NCI-H2227 (cell line): ENCODE data around the gene HSPBAP1.

Source experiments
- DNase-seq: peaks from one replicate; lab custom pipeline; 2025; ENCODE audit not compliant: unreplicated experiment; lab: John Stamatoyannopoulos, UW

The HSPBAP1 gene

GRCh38 chr3:122793568-122794416 lies at the start of gene HSPBAP1:
HSPBAP1 (minus strand) TSS chr3:122793831; CDS start chr3:122793680, 151 bp downstream.
- no peak for DNase-seq

GRCh38 chr3:122835590-122835989 lies 42.0 kb upstream of the HSPBAP1 start:
- no peak for DNase-seq

GRCh38 chr3:122828281-122828680 lies 34.6 kb upstream of the HSPBAP1 start:
- no peak for DNase-seq

- DNase-seq, result no peak
Measured at GRCh38 chr3:122826278-122826677, 32.6 kb upstream of the HSPBAP1 start.

GRCh38 chr3:122825460-122825859 lies 31.8 kb upstream of the HSPBAP1 start:
- no peak for DNase-seq

- DNase-seq, result no peak
Measured at GRCh38 chr3:122824465-122825381, 31.1 kb upstream of the HSPBAP1 start.

GRCh38 chr3:122816587-122816986 lies 23.0 kb upstream of the HSPBAP1 start:
- no peak for DNase-seq

GRCh38 chr3:122810734-122811133 lies 17.1 kb upstream of the HSPBAP1 start:
- no peak for DNase-seq

GRCh38 chr3:122803977-122804376 lies 10.3 kb upstream of the HSPBAP1 start:
- no peak for DNase-seq

- DNase-seq, result no peak
Measured at GRCh38 chr3:122802323-122802722, 8.7 kb upstream of the HSPBAP1 start.

- DNase-seq, result no peak
Measured at GRCh38 chr3:122800706-122801237, 7.1 kb upstream of the HSPBAP1 start.

- DNase-seq, result no peak
Measured at GRCh38 chr3:122800031-122800430, 6.4 kb upstream of the HSPBAP1 start.

GRCh38 chr3:122799322-122799721 lies 5.7 kb upstream of the HSPBAP1 start:
- DNase-seq, result no peak

- peak; percentile 0 for DNase-seq
Measured at GRCh38 chr3:122797291-122797690, 3.7 kb upstream of the HSPBAP1 start.

- no peak for DNase-seq
Measured at GRCh38 chr3:122795674-122796195, 2.1 kb upstream of the HSPBAP1 start.

- DNase-seq, result no peak
Measured at GRCh38 chr3:122794779-122795673, 1.4 kb upstream of the HSPBAP1 start, which contains the start of gene SLC49A4. SLC49A4 (plus strand) TSS chr3:122795069; CDS start chr3:122795193, 124 bp downstream.

GRCh38 chr3:122794483-122794778 lies 800 bp upstream of the HSPBAP1 start:
- no peak for DNase-seq

- DNase-seq, result no peak
Measured at GRCh38 chr3:122789585-122790273, 3.9 kb downstream of the HSPBAP1 start.

- no peak for DNase-seq
Measured at GRCh38 chr3:122787872-122788271, 5.8 kb downstream of the HSPBAP1 start.

- DNase-seq, result no peak
Measured at GRCh38 chr3:122786066-122786465, 7.6 kb downstream of the HSPBAP1 start.
